WTC11 (cell line): Measurements from ENCODE around the gene SLC29A3.

Experiments used
- AFF4 ChIP-seq: sonication (generic); formaldehyde crosslinking; IDR thresholded peaks from 2 replicates; pipeline ENCODE4 v1.8.1; 2023; ENCODE audit warnings: mild to moderate bottlenecking, missing genetic modification reagents, borderline replicate concordance
- CBFB ChIP-seq: sonication (generic); formaldehyde crosslinking; IDR thresholded peaks from 2 replicates; pipeline ENCODE4 v1.8.1; 2022; ENCODE audit warnings: mild to moderate bottlenecking, low read depth, missing genetic modification reagents
- CREB1 ChIP-seq: sonication (generic); formaldehyde crosslinking; IDR thresholded peaks from 2 replicates; pipeline ENCODE4 v1.8.0; 2023; ENCODE audit warnings: mild to moderate bottlenecking, missing genetic modification reagents
- CTCF ChIP-seq: fragments of 200-600 bp; IDR thresholded peaks from 2 replicates; pipeline ENCODE4 v1.8.0; 2022; ENCODE audit warnings: antibody characterized with exemption
- E2F1 ChIP-seq: sonication (generic); formaldehyde crosslinking; IDR thresholded peaks from 2 replicates; pipeline ENCODE4 v1.8.0; 2022; ENCODE audit warnings: mild to moderate bottlenecking, missing genetic modification reagents
- MAX ChIP-seq: sonication (generic); formaldehyde crosslinking; IDR thresholded peaks from 2 replicates; pipeline ENCODE4 v1.8.0; 2022; ENCODE audit warnings: mild to moderate bottlenecking, missing genetic modification reagents
- MYBL2 ChIP-seq: sonication (generic); formaldehyde crosslinking; IDR thresholded peaks from 2 replicates; pipeline ENCODE4 v1.8.1; 2023; ENCODE audit warnings: mild to moderate bottlenecking, moderate library complexity, missing genetic modification reagents
- SMAD3 ChIP-seq: sonication (generic); formaldehyde crosslinking; IDR thresholded peaks from 2 replicates; pipeline ENCODE4 v1.8.0; 2022; ENCODE audit warnings: missing genetic modification reagents, mild to moderate bottlenecking, borderline replicate concordance
- SP1 ChIP-seq: sonication (generic); formaldehyde crosslinking; conservative IDR thresholded peaks from 2 replicates; pipeline ENCODE4 v1.8.1; 2022; ENCODE audit warnings: missing genetic modification reagents
- USF2 ChIP-seq: sonication (generic); formaldehyde crosslinking; IDR thresholded peaks from 2 replicates; pipeline ENCODE4 v1.8.1; 2023; ENCODE audit warnings: mild to moderate bottlenecking, missing genetic modification reagents, moderate library complexity
- ZNF219 ChIP-seq: sonication (generic); formaldehyde crosslinking; IDR thresholded peaks from 2 replicates; pipeline ENCODE4 v1.8.0; 2023; ENCODE audit warnings: missing genetic modification reagents, mild to moderate bottlenecking, borderline replicate concordance

- no peak for TF ChIP-seq CTCF
- no peak for TF ChIP-seq CBFB (CRISPR knock-in tag)
- TF ChIP-seq SP1 (CRISPR knock-in tag) = no peak
- no peak for TF ChIP-seq AFF4
- no peak for TF ChIP-seq CREB1 (CRISPR knock-in tag)
- TF ChIP-seq E2F1 (CRISPR knock-in tag) = no peak
- TF ChIP-seq SMAD3 = no peak
- TF ChIP-seq MYBL2 (CRISPR knock-in tag) = no peak
- TF ChIP-seq MAX (CRISPR knock-in tag) = no peak
- no peak for TF ChIP-seq USF2 (CRISPR knock-in tag)
- TF ChIP-seq ZNF219 (CRISPR knock-in tag) = no peak
Measured at GRCh38 chr10:71369602-71370001, 50.5 kb downstream of the SLC29A3 start.
